Lung (tissue), 12 donors: ENCODE measurements around the gene CATSPER3. TPM values are rescaled to one million over a fixed set of nuclear protein-coding genes. Genes with fewer than 3 reads are reported as not detected.

Source experiments
- ATAC-seq: fragments of 200-7000 bp; cut with Tn5 transposase; one replicate; pipeline ENCODE4 v1.9.1; 2020; ENCODE audit warnings: moderate number of reproducible peaks; ENCODE audit not compliant: insufficient read depth, low FRiP score
- DNase-seq, 3 donors: peaks; one replicate each; pipeline ENCODE4 v3.0.0-alpha.2; 2013 to 2017
- H3K27ac ChIP-seq, 2 donors: one replicate each; pipeline ENCODE4 v1.5.1; 2013; ENCODE audit warnings: mild to moderate bottlenecking in 2 of 2, moderate library complexity in 2 of 2, control low read depth in 1 of 2, inconsistent platforms in 1 of 2, low read depth in 1 of 2, low read length in 1 of 2
- H3K27me3 ChIP-seq, 3 donors: one replicate each; pipeline ENCODE4 v1.5.1; 2013; ENCODE audit warnings: low read length in 2 of 3; ENCODE audit not compliant: control insufficient read depth in 3 of 3, insufficient read depth in 3 of 3
- H3K36me3 ChIP-seq, 4 donors: one replicate each; pipeline ENCODE4 v1.5.1; 2013; ENCODE audit warnings: low read length in 4 of 4, mild to moderate bottlenecking in 1 of 4, moderate library complexity in 1 of 4; ENCODE audit not compliant: control insufficient read depth in 4 of 4, insufficient read depth in 4 of 4
- H3K4me1 ChIP-seq, 5 donors: one replicate each; pipeline ENCODE4 v1.5.1; 2013; ENCODE audit warnings: low read length in 5 of 5, mild to moderate bottlenecking in 2 of 5, moderate library complexity in 1 of 5; ENCODE audit not compliant: control insufficient read depth in 5 of 5, insufficient read depth in 5 of 5
- H3K4me3 ChIP-seq: one replicate; pipeline ENCODE4 v1.5.1; 2013; ENCODE audit warnings: mild to moderate bottlenecking, control low read depth, moderate library complexity
- H3K9ac ChIP-seq, 2 donors: one replicate each; pipeline ENCODE4 v1.5.1; 2013; ENCODE audit warnings: low read length in 2 of 2, control low read depth in 1 of 2; ENCODE audit not compliant: insufficient read depth in 1 of 2
- H3K9me3 ChIP-seq, 4 donors: one replicate each; pipeline ENCODE4 v1.5.1; 2013; ENCODE audit warnings: low read length in 3 of 4, mild to moderate bottlenecking in 1 of 4, moderate library complexity in 1 of 4; ENCODE audit not compliant: control insufficient read depth in 4 of 4, insufficient read depth in 3 of 4
- WGBS, 2 donors: extraction: QIAGEN DNeasy Blood & Tissue Kit; methylation state at CpG; one replicate each; pipeline ENCODE4 v1.1.7; 2013; 5-methylcytosine and 5-hydroxymethylcytosine counted together
- polyA plus RNA-seq, 2 donors: library from polyadenylated mRNA; stranded (reverse); fragments of 200-250 nt; gene quantifications; one replicate each; pipeline ENCODE4 v1.2.1, GENCODE V29; 2013
- total RNA-seq, 2 donors: library from RNA; depleted of rRNA in 1 of 2; stranded (reverse); fragments of >200 nt in 1 of 2; gene quantifications; one replicate each; pipeline ENCODE4 v1.2.1, GENCODE V29; 2014 to 2021
- TF ChIP-seq, protein P1 (sequence below): IDR thresholded peaks from 2 replicates; pipeline ENCODE4 v1.5.1; 2012; ENCODE audit warnings: mild to moderate bottlenecking; ENCODE audit errors: control extremely low read depth, extremely low read depth
- donor health status: control.
- donor health status: control.
- donor health status: Bipolar disorder and iron deficiency.
- donor health status: healthy.
- donor health status: DM: yes; HTN: yes; CAD: no.

The CATSPER3 gene
- total and polyA plus RNA-seq, 4 donors: 0.38 to 0.61 (median 0.49) TPM

DNA sequence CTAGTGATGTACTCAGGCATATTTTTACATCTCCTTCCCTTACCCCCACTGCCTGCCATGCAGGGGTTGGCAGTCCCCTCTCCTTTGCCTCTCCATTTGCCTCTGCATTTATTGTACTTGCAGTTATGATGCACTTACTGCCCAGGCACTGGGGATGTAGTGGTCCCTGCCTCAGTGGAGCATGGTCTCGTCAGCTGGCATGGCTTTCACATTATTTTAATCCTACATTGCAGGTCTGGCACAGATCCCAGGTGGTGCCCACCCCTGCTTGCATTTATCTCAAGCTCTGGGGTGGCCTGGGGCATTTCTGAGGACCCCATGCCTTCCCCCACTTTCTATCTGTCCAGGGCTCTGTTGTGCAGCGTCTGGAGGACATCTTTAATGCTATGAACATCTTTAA is 89.5 kb downstream of the CATSPER3 start:
- no peak for ATAC-seq
- Histone ChIP-seq H3K9me3 (peaks cover 0 to 2% (median 0%) of the 10 kb centered on the region in 4 donors), H3K4me1 (no peaks in the 10 kb centered on the region), H3K9ac (no peak overlapping the region), H3K36me3 (no peaks in the 10 kb centered on the region), H3K27ac (no peak overlapping the region), H3K4me3 (no peak overlapping the region), H3K27me3 (peaks cover 5 to 46% (median 24%) of the 10 kb centered on the region in 3 donors)
- no peak for DNase-seq
- 77 to 84% methylated on average over 2 of the region's 2 CpGs for WGBS, 2 donors
- TF ChIP-seq, protein P1, sequence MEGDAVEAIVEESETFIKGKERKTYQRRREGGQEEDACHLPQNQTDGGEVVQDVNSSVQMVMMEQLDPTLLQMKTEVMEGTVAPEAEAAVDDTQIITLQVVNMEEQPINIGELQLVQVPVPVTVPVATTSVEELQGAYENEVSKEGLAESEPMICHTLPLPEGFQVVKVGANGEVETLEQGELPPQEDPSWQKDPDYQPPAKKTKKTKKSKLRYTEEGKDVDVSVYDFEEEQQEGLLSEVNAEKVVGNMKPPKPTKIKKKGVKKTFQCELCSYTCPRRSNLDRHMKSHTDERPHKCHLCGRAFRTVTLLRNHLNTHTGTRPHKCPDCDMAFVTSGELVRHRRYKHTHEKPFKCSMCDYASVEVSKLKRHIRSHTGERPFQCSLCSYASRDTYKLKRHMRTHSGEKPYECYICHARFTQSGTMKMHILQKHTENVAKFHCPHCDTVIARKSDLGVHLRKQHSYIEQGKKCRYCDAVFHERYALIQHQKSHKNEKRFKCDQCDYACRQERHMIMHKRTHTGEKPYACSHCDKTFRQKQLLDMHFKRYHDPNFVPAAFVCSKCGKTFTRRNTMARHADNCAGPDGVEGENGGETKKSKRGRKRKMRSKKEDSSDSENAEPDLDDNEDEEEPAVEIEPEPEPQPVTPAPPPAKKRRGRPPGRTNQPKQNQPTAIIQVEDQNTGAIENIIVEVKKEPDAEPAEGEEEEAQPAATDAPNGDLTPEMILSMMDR: no peak

DNA sequence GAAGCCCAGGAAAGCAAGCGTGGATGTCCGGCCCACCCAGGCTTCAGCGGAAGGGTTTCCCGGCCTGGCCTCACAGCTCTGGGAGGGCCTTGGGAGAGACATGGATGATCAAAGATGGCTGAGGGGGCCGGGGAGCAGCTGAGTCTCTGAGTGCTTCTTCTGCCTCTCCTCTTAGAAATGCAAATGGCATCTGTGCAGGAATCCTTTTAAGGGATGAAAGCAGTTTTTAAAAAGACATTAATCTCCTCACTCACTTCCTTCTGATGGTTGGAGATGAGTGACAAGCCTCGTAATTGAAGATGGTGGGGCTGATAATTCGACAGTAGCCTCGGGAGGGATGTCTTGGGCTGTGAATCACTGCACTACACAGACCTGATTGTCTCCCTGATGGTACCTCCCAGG is 90.6 kb downstream of the CATSPER3 start:
- no peak for ATAC-seq
- WGBS, 2 donors: 60 to 68% methylated on average over 8 of the region's 8 CpGs
- H3K36me3 ChIP-seq: no peaks in the 10 kb centered on the region
- no peak for DNase-seq
- peaks cover 0 to 4% (median 0%) of the 10 kb centered on the region in 5 donors for H3K4me1 ChIP-seq
- peaks cover 0 to 35% (median 17%) of the 10 kb centered on the region in 3 donors for H3K27me3 ChIP-seq
- H3K4me3 ChIP-seq: no peak overlapping the region
- TF ChIP-seq, protein P1: no peak
- no peak overlapping the region for H3K9ac ChIP-seq
- peaks cover 0 to 2% (median 0%) of the 10 kb centered on the region in 4 donors for H3K9me3 ChIP-seq
- H3K27ac ChIP-seq: no peak overlapping the region

DNA sequence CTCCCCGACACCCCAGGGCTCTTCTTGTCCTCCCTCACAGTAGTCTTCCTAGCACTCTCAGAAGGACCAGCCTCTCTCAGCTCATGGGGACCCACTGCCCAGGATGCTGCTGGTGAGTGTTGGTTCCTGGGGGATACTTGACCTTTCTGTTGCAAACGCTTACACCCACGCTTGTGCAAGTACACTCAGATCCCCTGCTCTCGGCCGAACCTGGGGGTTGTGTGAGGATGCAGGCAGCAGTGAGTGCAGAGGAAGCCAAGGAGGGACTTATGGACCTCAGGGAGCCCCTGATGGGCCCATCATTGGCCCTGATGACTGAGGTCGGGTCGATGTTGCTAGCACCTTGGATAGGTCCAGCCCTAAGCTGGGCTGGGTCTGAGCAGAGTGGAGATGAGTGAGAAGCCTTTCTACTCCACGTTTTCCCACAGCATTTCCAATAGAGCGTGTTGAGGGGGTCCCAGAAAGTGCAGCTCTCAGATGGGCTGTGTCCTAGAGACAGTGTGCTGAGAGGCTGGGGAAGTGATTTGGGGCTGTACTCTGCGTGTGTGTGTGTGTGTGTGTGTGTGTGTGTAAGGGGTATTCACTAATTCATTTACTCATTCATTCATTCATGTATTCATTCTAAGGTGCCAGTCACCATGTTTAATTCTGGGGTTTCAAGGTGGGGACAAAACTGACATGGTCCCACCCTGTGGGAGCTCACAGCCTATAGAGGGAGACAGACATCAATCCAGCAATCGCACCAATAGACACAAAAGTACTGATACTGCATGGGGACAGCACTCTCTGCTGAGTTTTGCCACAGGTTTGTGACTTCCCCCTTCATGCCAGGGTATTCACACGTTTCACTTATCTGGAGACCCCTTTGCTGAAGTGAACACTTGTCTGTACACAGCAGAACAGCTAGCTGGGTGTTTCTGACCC is 91.6 kb downstream of the CATSPER3 start:
- 67 to 74% methylated on average over 12 of the region's 12 CpGs for WGBS, 2 donors
- Histone ChIP-seq H3K27me3 (peaks cover 0 to 26% (median 7%) of the 10 kb centered on the region in 3 donors), H3K9me3 (peaks cover 0 to 2% (median 0%) of the 10 kb centered on the region in 4 donors), H3K4me1 (peaks cover 0 to 8% (median 0%) of the 10 kb centered on the region in 5 donors), H3K36me3 (no peaks in the 10 kb centered on the region), H3K9ac (no peak overlapping the region), H3K4me3 (no peak overlapping the region), H3K27ac (no peak overlapping the region)
- DNase-seq (no peak), ATAC-seq (no peak)
- TF ChIP-seq, protein P1: no peak
